Epidermal melanocyte (primary cell): ENCODE data around the gene HS6ST3.

Experiments
- DNase-seq: peaks from one replicate; pipeline ENCODE4 v3.0.0; 2011; ENCODE audit warnings: low spot score; ENCODE audit not compliant: insufficient read length

HS6ST3 gene

DNA sequence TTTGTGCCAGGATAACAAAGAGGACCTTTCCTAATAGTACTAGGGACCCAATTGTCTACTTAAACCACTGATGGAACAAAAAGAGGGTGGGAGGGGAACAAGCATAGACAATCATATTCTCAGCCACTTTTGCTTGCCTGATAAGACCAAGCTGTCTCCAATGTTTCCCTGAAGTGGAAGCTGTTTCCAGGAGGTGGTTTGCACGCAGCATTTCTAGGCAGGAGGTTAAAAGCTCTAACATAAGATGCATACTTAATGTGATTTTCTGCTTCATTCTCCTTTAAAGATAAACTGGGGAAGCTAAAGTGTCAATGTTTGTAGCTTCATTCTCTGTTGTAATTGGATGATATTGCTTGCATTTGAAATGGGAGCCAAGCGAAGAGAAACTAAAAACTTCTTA, 442.9 kb downstream of the HS6ST3 start:
- DNase-seq: no peak

DNA sequence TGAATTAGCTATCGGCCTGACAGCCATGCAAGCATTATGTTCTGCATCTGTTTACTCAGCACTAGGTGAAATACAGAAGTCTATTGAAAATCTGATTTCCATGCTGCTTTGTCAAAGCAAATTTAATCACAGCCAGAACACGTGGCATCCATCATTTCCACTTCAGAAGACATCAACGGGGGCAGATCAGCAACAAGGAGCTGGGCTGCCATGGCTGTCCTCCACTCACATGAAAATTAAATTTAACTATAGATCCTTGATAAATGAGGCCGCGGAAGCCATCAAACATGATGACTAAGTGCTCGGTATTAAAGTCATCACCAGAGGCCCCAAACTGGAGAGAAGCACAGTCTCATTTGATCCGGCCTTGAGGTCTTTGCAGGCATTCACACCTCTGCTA, 443.5 kb downstream of the HS6ST3 start:
- DNase-seq: no peak

GRCh38 chr13:96539791-96540190, 449.9 kb downstream of the HS6ST3 start:
- DNase-seq: no peak

DNA sequence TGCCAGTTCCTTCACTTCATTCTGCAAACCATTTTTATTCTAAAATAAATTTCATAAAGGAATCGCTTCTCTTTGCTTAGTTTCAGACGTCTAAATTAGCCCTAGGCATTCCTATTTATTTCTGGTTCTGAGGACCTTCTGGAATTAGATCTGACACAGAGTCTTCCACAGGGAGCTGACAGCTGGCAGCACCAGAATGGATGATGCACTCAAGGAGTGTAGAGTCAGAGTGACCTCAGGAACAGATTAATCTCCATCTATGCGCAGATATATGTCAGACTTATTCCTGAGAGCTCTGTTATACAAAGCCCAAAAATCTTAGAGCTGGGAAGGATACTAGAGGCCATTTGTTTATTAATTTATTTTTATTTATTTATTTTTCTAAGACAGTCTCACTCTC, 450.8 kb downstream of the HS6ST3 start:
- no peak for DNase-seq

- no peak for DNase-seq
Observed at GRCh38 chr13:96542986-96543385, 453.1 kb downstream of the HS6ST3 start.

GRCh38 chr13:96544957-96545356, 455.1 kb downstream of the HS6ST3 start:
- no peak for DNase-seq

DNA sequence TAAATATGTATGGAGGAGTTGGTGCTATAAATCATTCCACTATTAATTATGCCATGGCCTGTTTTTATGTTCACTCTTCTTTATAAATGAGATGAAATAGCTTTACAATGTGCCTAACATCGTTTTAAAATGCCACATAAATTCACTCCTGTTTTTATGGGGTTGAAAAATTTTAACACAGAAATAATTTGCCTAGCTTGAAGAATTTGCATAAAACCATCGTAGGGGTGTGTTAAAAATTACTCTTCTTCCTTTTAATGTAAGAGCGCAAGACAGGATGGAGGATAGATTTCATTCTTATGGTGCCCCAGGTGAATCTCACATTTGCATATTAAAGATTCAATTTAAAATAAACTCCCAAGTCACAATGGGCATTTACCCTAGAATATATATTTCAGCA, 456.6 kb downstream of the HS6ST3 start:
- DNase-seq: no peak

DNA sequence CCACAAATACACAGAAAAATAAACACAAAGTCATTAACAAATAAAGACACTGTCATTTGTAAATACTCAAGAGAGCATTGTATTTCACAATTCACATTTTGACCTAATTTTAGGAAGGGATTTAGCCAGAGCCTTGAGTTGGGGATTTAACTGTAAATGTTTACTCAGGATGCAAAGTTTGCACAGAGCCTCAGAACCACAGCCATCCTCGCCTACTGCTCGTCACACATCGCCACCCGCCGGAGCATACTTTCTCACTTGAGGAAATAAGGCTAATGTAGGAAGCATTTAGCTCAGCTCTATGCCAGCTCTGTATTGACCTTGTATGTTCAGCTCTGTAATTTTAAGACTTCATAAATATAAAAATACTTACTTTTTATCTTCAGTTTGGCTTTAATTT, 461.6 kb downstream of the HS6ST3 start:
- no peak for DNase-seq

- no peak for DNase-seq
Observed at GRCh38 chr13:96552559-96552958, 462.7 kb downstream of the HS6ST3 start.

DNA sequence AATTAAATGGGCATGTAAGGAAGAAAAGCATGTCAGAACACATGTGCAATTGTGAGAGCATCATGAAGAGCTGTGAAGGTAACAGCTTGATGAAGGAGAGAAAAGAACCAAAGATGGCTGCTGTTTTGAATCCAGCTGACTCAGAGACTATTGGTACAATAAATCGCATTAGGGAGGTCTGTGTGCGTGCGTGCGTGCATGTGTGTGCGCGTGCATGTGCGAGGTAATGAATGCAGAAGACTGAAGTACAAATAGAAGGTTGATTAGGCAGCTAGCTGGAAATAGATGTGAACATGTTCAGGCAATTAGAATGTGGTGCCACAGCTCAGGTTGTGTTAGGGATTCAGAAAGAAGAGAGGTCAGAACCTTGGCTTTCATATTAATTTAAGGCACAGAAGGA, 463.9 kb downstream of the HS6ST3 start:
- no peak for DNase-seq

- no peak for DNase-seq
Observed at GRCh38 chr13:96573563-96573962, 483.7 kb downstream of the HS6ST3 start.

DNA sequence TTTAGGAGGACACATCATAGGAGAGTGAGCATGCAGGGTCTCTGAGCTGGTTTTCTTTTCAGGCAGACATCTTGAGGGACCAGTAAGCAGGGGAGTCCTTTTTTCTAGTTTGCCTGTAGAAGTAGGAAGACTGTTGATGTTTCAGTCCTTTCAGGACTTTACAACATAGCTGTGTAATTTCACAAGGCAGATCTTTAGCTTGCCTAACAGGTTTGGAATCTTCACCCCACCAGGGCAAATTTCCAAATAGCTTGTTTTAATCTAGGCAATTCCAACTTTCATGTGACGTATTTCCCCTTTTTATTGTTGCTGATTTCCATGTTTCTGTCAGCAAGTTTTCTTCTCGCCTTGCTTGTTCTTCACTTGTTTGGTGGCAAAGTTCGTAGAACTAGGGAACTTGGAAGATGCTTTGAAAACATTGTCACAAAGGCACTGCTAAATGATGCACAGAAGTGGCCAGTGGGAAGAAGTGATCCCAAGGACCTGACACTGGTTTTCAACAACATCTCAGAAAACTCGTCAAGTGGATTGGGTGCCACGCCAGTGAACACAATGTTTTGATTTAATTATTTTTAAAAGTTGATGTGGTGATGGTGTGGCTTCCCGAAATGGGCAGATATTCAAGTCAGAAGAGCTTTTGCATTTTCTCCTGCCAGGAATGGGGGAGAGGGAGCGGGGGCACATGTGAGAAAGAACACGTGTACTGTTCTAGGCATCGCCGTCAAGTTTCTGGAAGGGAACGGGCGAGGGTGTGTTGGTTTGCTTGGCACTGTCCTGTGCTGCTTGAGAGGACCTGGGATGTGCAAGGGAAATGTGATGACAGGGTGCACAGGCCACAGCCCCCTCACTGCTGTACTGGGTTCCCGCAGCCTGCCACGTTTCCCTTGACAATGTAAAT, 485.8 kb downstream of the HS6ST3 start:
- DNase-seq: no peak

DNA sequence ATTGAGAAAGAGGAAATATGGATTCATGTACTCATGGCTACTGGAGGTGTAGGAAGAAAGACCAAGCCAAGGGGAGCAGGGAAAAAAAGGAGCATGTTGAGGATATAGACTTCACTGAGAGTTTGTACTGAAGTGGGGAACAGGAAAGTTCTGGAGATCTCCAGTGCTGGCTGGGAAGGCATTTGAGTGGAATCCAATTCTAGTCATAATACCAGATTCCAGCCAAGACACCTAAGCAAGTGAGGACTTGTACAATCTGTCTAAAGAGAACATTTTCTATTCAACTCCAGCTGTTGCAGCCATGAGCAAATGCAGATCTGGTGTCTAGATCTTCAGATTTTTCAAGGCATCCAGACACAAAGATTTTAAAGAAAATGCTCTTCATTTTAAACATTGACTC, 491.8 kb downstream of the HS6ST3 start:
- no peak for DNase-seq

DNA sequence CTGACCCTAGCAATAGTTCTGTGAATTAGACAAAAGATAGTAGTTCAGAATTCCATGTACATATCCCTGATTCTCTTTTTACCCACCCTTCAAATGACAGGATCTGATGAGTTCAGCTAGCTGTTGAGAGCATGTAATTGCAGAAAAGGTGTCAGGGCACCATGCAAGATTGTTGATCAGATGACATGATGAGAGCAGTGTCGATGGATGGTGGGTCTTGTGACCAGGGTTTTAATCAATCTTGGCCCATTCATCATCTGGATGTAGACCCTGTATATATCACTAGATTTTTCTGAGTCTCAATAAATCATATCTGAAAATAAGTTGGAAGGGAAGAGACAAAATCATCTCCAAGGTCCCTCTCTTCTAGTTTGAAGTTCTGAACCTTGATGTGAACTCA, 525.3 kb downstream of the HS6ST3 start:
- no peak for DNase-seq

DNA sequence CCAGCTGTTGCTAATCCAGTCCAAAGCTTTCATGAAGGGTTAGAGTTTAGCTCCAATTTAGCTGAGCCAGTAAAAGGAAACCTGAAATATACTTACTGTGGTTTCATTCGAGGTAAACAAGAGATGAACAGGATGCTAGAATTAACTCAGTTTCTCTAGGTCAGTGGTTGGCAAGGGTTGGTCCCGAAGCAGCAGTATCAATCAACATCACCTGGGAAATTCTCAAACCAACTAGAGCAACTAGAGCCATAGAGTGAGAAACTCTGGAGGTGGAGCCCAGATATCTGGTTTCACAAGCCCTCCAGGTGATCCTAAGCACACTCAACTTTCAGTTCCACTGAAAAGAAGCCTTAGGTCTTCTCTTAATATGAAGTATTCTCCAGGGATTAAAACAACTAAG, 527.6 kb downstream of the HS6ST3 start:
- no peak for DNase-seq

DNA sequence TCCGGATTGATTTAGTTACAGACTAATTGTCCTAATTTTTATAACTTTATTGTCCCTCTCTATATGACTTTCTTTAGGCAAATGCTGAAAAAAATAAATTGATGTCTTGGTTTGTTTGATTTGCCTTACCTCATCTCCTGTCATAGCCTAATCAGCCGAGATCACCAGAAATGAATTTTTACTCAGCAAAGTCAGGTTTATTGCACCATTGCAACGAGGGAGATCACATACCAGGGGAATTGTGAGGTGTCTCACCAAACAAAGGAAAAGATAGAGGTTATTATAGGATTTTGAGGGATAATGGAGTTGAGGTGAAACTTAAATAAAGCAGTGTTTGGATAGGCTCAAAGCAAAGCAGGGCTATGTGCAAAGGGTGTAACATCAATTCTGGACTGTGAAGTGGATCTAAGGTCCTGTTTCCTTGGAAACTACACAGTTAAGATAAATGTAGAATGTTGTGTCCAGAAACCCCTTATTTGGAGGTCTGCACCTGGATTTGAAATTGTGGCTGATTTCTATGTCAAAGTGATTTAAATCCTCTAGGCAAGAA, 531.8 kb downstream of the HS6ST3 start:
- DNase-seq: no peak

DNA sequence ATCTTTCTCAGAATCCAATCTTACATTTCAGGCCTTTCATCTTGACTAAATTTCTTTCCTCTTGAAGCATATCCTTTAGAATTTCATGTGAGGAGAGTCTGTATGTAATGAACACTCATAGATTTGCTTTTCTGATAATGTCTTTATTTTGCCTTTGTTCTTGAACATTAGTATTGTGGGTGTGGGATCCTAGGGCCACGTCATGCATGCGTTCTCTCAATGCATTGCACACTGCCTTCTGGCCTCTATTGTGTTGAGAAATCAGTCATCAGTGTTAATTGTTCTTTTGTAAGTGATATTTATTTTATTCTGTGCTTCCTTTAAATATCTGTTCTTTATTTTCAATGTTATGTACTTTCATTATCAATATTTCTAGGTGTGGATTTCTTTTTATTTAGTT, 539.4 kb downstream of the HS6ST3 start:
- no peak for DNase-seq

DNA sequence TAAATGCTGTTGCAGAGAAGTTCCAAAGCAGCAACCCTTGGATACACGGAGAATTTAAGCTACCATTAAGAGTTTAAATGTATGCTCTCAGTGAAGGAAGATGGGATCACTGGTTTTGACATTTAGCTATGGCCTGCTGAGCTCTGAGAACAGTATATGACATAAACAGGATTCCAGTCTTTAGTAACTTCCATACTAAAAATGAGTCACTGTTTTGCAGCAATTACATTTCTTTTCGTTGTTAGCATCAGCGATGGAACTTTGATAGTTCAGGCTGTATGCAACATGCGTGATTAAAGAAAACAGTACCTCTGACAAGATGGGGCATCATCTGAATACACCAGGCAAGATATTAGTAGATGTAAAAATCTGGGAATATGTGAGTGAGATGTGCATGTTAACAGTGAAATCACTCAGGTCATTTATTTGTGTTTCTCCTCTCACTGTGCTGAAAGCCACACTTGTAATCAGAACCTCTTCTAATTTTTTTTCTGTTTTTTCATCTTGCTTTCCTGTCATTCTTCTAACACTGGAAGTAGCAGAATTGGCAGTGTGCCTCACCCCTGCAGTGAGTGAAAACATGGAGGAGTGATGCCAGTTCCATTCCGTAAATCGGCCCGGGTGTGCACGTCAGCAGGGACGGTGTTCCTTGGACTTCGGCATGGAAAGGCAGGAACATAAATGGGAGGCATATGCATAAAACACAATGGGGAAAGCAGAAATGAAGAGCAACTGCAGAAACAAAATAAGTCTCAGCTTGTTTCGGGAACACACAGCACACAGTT, 542.8 kb downstream of the HS6ST3 start:
- DNase-seq: no peak

- DNase-seq: no peak
Observed at GRCh38 chr13:96636001-96636709, 546.2 kb downstream of the HS6ST3 start.

GRCh38 chr13:96637039-96637438, 547.1 kb downstream of the HS6ST3 start:
- DNase-seq: no peak

DNA sequence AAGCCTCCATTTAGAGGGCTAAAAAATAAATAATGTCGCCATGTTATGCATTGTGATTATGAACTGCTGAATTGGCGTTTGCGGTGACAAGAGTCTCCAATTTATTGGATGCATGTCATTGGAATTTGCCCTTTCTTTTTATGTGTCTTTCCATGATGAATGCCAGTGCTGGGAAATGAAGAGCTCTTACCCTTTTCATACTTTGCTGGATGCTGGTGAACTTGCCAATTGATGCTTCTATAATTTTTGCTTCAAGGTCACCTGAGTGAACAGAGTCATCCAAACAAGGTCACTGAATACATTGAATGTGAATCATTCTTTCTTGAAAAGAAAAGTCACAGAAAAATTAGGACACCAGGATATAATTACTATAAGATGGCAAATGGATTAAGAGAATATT, 556.2 kb downstream of the HS6ST3 start:
- no peak for DNase-seq
